WTC11 (cell line): ENCODE results near the gene FLYWCH2.

Experiments used
- ATF3 ChIP-seq: sonication (generic); formaldehyde crosslinking; conservative IDR thresholded peaks from 2 replicates; pipeline ENCODE4 v1.8.1; 2022; ENCODE audit warnings: mild to moderate bottlenecking, missing genetic modification reagents
- CREB1 ChIP-seq: sonication (generic); formaldehyde crosslinking; IDR thresholded peaks from 2 replicates; pipeline ENCODE4 v1.8.0; 2023; ENCODE audit warnings: mild to moderate bottlenecking, missing genetic modification reagents
- CTCF ChIP-seq: fragments of 200-600 bp; IDR thresholded peaks from 2 replicates; pipeline ENCODE4 v1.8.0; 2022; ENCODE audit warnings: antibody characterized with exemption
- ERG ChIP-seq: fragments of 250-450 bp; sonication (Bioruptor Pico); IDR thresholded peaks from 2 replicates; pipeline ENCODE4 v1.8.0; 2021; ENCODE audit warnings: mild to moderate bottlenecking
- FOXJ3 ChIP-seq: sonication (generic); formaldehyde crosslinking; IDR thresholded peaks from 2 replicates; pipeline ENCODE4 v1.9.0; 2021; ENCODE audit warnings: missing genetic modification reagents, mild to moderate bottlenecking, borderline replicate concordance
- GABPB1 ChIP-seq: sonication (generic); formaldehyde crosslinking; IDR thresholded peaks from 2 replicates; pipeline ENCODE4 v1.8.1; 2023; ENCODE audit warnings: mild to moderate bottlenecking, missing genetic modification reagents
- IRF2 ChIP-seq: sonication (generic); formaldehyde crosslinking; IDR thresholded peaks from 2 replicates; pipeline ENCODE4 v1.8.0; 2022; ENCODE audit warnings: low read depth, missing genetic modification reagents, borderline replicate concordance
- MAX ChIP-seq: sonication (generic); formaldehyde crosslinking; IDR thresholded peaks from 2 replicates; pipeline ENCODE4 v1.8.0; 2022; ENCODE audit warnings: mild to moderate bottlenecking, missing genetic modification reagents
- SMAD3 ChIP-seq: sonication (generic); formaldehyde crosslinking; IDR thresholded peaks from 2 replicates; pipeline ENCODE4 v1.8.0; 2022; ENCODE audit warnings: missing genetic modification reagents, mild to moderate bottlenecking, borderline replicate concordance
- SOX15 ChIP-seq: fragments of 250-450 bp; sonication (Bioruptor Pico); IDR thresholded peaks from 2 replicates; pipeline ENCODE4 v1.9.0; 2021; ENCODE audit warnings: mild to moderate bottlenecking
- SP1 ChIP-seq: sonication (generic); formaldehyde crosslinking; conservative IDR thresholded peaks from 2 replicates; pipeline ENCODE4 v1.8.1; 2022; ENCODE audit warnings: missing genetic modification reagents
- USF1 ChIP-seq: sonication (generic); formaldehyde crosslinking; IDR thresholded peaks from 2 replicates; pipeline ENCODE4 v1.8.0; 2022; ENCODE audit warnings: mild to moderate bottlenecking, missing genetic modification reagents
- ZBTB21 ChIP-seq: sonication (generic); formaldehyde crosslinking; IDR thresholded peaks from 2 replicates; pipeline ENCODE4 v1.8.1; 2023; ENCODE audit warnings: mild to moderate bottlenecking, missing genetic modification reagents, borderline replicate concordance
- TF ChIP-seq, protein P1 (sequence below): sonication (generic); formaldehyde crosslinking; IDR thresholded peaks from 2 replicates; pipeline ENCODE4 v1.8.1; 2022; ENCODE audit warnings: mild to moderate bottlenecking, missing genetic modification reagents, moderate library complexity, borderline replicate concordance

DNA sequence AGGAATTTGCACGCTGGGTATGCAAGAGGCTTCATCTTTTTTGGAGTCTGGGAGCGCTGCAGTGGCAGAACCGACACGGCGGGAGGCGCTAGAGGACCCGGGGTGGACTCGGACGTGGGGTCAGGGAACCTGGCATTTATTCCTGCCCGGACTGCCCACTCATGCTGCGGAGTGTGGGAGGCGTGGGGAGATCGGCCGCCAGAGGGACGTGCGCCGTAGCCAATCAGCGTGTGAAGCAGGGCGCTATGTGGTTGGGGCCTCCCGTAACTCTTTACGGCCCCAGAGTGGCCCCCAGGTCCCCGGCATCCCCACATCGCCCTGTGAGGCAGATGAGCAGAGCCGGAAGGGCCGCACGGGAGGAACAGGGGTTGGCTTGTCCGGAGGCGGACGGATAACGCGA lies 11.2 kb downstream of the FLYWCH2 start:
- no peak for TF ChIP-seq CTCF
- no peak for TF ChIP-seq SOX15 (CRISPR knock-in tag)
- no peak for TF ChIP-seq ERG (CRISPR knock-in tag)
- TF ChIP-seq, protein P1, sequence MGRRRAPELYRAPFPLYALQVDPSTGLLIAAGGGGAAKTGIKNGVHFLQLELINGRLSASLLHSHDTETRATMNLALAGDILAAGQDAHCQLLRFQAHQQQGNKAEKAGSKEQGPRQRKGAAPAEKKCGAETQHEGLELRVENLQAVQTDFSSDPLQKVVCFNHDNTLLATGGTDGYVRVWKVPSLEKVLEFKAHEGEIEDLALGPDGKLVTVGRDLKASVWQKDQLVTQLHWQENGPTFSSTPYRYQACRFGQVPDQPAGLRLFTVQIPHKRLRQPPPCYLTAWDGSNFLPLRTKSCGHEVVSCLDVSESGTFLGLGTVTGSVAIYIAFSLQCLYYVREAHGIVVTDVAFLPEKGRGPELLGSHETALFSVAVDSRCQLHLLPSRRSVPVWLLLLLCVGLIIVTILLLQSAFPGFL, result no peak
- TF ChIP-seq CREB1, result no peak
- TF ChIP-seq ZBTB21, result no peak
- no peak for TF ChIP-seq MAX (CRISPR knock-in tag)
- TF ChIP-seq FOXJ3 (CRISPR knock-in tag), result no peak
- no peak for TF ChIP-seq GABPB1
- no peak for TF ChIP-seq IRF2 (CRISPR knock-in tag)
- no peak for TF ChIP-seq ATF3 (CRISPR knock-in tag)
- no peak for TF ChIP-seq SMAD3 (CRISPR knock-in tag)
- no peak for TF ChIP-seq SP1 (CRISPR knock-in tag)
- TF ChIP-seq USF1 (CRISPR knock-in tag), result no peak
